Measurements from ENCODE around the gene BZW1.

Gene BZW1

DNA sequence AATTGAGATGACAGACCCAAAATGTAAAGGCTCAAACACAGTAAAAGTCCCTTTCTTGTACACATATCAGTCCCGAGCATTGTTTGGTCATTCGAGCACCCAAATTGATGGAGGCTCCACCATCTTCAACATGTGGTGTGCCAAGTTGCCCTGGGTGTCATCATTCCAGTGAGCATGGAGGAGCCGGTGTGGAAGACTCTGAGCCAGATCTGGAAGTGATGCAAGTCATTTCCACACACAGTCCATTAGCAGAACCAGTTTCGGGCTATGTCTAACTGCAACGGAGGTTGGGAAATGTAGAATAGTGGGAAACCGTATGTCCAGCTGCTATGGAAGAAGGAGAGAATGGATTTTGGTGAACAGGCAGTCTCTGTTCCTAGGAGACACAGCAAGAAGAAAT is 40.9 kb upstream of the BZW1 start:
- no peak for TF ChIP-seq ZFX (IDR thresholded peaks at IDR 0.05)
- TF ChIP-seq, protein P1, sequence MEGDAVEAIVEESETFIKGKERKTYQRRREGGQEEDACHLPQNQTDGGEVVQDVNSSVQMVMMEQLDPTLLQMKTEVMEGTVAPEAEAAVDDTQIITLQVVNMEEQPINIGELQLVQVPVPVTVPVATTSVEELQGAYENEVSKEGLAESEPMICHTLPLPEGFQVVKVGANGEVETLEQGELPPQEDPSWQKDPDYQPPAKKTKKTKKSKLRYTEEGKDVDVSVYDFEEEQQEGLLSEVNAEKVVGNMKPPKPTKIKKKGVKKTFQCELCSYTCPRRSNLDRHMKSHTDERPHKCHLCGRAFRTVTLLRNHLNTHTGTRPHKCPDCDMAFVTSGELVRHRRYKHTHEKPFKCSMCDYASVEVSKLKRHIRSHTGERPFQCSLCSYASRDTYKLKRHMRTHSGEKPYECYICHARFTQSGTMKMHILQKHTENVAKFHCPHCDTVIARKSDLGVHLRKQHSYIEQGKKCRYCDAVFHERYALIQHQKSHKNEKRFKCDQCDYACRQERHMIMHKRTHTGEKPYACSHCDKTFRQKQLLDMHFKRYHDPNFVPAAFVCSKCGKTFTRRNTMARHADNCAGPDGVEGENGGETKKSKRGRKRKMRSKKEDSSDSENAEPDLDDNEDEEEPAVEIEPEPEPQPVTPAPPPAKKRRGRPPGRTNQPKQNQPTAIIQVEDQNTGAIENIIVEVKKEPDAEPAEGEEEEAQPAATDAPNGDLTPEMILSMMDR (conservative IDR thresholded peaks at IDR 0.05) = no peak
- no peak overlapping the region for H3K27ac ChIP-seq

DNA sequence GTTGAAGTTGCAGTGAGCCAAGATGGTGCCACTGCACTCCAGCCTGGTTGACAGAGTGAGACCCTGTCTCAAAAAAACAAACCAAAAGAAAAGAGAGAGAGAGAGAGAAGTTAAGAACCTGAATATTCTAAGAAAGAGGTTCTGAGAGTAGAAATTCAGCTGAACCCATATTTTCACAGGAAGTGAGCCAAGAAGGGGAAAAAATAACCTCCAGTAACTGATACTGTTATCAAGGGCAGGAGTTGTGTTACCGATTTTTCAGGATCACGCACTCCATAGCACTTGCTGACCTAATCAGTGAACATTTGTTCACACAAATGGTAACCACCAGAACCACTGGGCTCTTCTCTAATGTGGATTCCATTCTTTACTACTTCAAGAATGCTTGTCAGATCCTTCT is 39.1 kb upstream of the BZW1 start:
- H3K27ac ChIP-seq = no peak overlapping the region
- TF ChIP-seq, protein P1 (conservative IDR thresholded peaks at IDR 0.05) = no peak
- TF ChIP-seq ZFX (IDR thresholded peaks at IDR 0.05) = no peak

DNA sequence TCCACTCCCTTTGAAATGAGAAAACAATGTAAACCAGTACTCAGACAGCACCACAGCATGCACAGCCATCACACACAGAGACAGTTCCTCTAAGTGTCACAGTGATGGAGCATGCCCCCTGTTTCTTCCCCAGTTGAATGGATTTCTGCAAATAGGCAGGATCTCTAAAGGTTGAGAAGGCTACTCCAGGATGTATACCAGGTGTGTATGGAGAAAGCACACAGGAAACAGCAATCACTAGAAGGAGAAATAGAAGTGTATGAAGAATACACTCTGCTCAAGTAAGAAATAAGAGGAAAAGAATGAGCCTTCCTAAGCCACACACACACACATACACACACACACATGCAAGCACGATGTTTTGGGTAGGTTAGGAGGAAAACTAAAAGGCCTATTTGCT is 38.6 kb upstream of the BZW1 start:
- TF ChIP-seq, protein P1 (conservative IDR thresholded peaks at IDR 0.05) = no peak
- no peak for TF ChIP-seq ZFX (IDR thresholded peaks at IDR 0.05)
- no peak overlapping the region for H3K27ac ChIP-seq

DNA sequence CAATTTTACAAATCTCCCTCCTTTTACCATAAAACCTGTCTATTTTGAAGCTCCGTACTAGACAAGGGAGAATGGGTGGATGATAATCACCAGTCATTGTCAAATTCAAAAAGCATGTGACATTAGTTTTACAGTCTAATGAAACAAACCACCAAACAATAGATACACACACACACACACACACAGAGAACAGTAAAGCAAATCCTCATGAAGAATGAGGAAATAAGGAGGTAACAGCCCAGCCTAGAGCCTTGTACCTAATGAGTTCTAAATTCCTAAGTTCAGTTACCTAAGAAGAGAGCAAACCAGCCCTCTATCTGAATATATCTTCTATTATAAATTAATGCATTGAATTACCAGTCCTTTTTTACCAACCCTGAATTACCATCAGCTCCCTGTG is 36.8 kb upstream of the BZW1 start:
- no peak for TF ChIP-seq ZFX (IDR thresholded peaks at IDR 0.05)
- TF ChIP-seq, protein P1 (conservative IDR thresholded peaks at IDR 0.05) = no peak
- no peak overlapping the region for H3K27ac ChIP-seq

DNA sequence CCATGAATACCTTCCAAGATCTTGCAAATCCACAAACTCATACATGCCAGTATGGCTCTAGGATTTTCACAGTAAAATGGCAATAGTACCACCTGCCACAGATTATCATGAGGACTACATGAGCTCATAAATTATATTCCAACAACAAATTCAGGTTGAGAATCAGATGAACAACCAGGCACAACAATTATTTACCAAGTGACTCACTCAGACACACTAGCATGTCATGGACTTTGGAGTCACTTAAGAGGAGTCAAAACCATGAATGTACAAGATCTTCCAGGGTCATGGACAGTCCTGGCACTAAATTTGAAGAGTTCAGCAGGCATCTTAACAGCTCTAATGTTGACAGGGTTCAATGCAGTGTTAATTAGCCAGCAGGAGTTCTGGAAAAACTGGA is 34.4 kb upstream of the BZW1 start:
- no peak overlapping the region for H3K27ac ChIP-seq
- TF ChIP-seq, protein P1 (conservative IDR thresholded peaks at IDR 0.05) = no peak
- no peak for TF ChIP-seq ZFX (IDR thresholded peaks at IDR 0.05)

DNA sequence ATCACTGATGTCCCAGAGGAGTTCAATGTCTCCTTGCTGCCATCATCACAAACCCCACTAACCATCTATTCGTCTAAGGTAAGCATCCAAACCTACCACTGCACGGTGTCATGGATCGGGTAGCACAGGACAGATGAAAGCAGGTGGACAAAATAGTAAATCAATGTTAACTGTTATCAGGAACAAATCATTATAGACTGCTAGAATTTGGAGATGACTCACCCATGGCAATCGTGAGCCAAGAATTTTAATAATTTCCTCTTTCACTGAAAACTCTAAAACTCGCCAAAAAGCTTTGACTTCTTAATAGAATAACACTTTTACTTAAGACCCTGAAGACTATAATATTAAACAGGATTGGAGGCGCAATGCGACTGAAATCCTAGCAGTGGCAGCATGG is 33.7 kb upstream of the BZW1 start:
- no peak overlapping the region for H3K27ac ChIP-seq
- TF ChIP-seq ZFX (IDR thresholded peaks at IDR 0.05) = no peak
- TF ChIP-seq, protein P1 (conservative IDR thresholded peaks at IDR 0.05) = no peak

DNA sequence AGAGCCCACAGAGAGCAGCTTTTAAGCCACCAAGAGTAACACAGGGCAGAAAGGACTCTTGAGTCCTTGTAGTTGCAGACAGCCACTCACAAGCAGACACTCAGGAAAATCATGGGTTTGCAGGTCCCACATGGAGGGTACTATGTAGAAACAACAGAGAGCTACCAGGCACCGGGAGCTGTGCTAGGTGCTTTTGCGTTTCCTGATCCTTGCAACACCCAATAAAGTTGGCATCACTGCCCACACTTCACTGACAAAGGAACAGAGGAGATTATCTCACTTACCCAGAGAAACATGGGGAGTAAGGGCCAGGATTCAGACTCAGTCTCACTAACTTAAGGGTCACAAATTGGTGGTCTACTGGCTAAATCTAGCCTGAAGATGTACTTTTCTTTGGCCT is 32.5 kb upstream of the BZW1 start:
- no peak overlapping the region for H3K27ac ChIP-seq
- TF ChIP-seq, protein P1 (conservative IDR thresholded peaks at IDR 0.05) = no peak
- no peak for TF ChIP-seq ZFX (IDR thresholded peaks at IDR 0.05)

All from C4-2B (cell line).